Mucosa of descending colon (tissue), 3 donors: ENCODE measurements around the gene C10orf90. TPM values are rescaled to one million over a fixed set of nuclear protein-coding genes. Genes with fewer than 3 reads are reported as not detected.
A peak's percentile ranks its signal among the peaks of the same experiment; 100 is the strongest.

Source experiments
- ATAC-seq: fragments of 200-7000 bp; cut with Tn5 transposase; one replicate; pipeline ENCODE4 v1.9.1; 2020; ENCODE audit warnings: mild to moderate bottlenecking, moderate library complexity
- DNase-seq, 3 donors: peaks; one replicate each; pipeline ENCODE4 v3.0.0-alpha.2; 2020
- H3K36me3 ChIP-seq: fragments of 200-600 bp; one replicate; pipeline ENCODE4 v1.8.0; 2021; ENCODE audit warnings: low read depth, mild to moderate bottlenecking
- H3K4me1 ChIP-seq: fragments of 200-600 bp; one replicate; pipeline ENCODE4 v1.8.0; 2021; ENCODE audit warnings: low read depth, mild to moderate bottlenecking
- H3K4me3 ChIP-seq: fragments of 200-600 bp; one replicate; pipeline ENCODE4 v1.8.0; 2021; ENCODE audit warnings: mild to moderate bottlenecking
- H3K9me3 ChIP-seq: fragments of 200-600 bp; one replicate; pipeline ENCODE4 v1.8.0; 2021; ENCODE audit warnings: mild to moderate bottlenecking
- intact Hi-C, 2 donors: fragments of 100-400 bp; cut with DNase I in 1 of 2; cut with micrococcal nuclease in 1 of 2; formaldehyde crosslinking; loops; one replicate each; pipeline versions ENCODE4 v1.11.0 to v1.11.1; 2022; cut with DNase I, micrococcal nuclease
- total RNA-seq, 3 donors: library from RNA; stranded (reverse); fragmentation: NEBNext Ultra II Directional in 2 of 3; extraction: Animal tissue kit (Norgen Biotek cat#: 25700) in 2 of 3; gene quantifications; one replicate each; pipeline versions ENCODE4 v1.2.1 to v1.2.4, GENCODE V29; 2021 to 2023
- TF ChIP-seq, protein P1 (sequence below): fragments of 200-600 bp; IDR thresholded peaks from one replicate; pipeline ENCODE4 v1.8.0; 2022; ENCODE audit warnings: antibody characterized with exemption, mild to moderate bottlenecking
- donor health status: DM: no; HTN: no; CAD: no; lungs with moderate emphysema.
- donor health status: DM: no; HTN: no; CAD: no.
- donor health status: DM: no; HTN: yes; CAD: no.

The C10orf90 gene
- total RNA-seq, 3 donors from 2014 or later, result 1.1 TPM; not detected in 2

DNA sequence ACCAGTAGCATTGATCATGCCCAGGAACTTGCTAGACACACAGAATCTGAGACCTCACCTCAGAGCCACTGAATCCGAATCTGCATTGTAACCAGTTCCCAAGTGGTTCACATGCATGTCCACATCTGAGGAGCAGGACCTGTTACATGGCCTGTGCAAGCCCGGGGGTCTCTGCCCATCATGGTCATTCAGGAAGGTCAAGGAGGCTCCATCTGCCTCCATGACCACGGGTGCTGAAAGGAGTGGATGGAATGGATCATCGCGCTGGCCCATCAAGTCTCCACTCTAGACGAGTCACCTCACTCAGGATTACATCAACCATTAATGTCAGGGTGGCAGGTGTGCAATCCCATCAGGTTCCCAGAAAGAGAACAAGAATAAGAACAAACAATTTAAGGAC is 196.5 kb downstream of the C10orf90 start:
- no peaks in the 10 kb centered on the region for H3K36me3 ChIP-seq
- no peak for DNase-seq
- no peak overlapping the region for H3K4me3 ChIP-seq
- TF ChIP-seq, protein P1, sequence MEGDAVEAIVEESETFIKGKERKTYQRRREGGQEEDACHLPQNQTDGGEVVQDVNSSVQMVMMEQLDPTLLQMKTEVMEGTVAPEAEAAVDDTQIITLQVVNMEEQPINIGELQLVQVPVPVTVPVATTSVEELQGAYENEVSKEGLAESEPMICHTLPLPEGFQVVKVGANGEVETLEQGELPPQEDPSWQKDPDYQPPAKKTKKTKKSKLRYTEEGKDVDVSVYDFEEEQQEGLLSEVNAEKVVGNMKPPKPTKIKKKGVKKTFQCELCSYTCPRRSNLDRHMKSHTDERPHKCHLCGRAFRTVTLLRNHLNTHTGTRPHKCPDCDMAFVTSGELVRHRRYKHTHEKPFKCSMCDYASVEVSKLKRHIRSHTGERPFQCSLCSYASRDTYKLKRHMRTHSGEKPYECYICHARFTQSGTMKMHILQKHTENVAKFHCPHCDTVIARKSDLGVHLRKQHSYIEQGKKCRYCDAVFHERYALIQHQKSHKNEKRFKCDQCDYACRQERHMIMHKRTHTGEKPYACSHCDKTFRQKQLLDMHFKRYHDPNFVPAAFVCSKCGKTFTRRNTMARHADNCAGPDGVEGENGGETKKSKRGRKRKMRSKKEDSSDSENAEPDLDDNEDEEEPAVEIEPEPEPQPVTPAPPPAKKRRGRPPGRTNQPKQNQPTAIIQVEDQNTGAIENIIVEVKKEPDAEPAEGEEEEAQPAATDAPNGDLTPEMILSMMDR, result no peak
- ATAC-seq, result no peak
- intact Hi-C loops, result no loop called here
- no peaks in the 10 kb centered on the region for H3K9me3 ChIP-seq
- H3K4me1 ChIP-seq, result no peaks in the 10 kb centered on the region

DNA sequence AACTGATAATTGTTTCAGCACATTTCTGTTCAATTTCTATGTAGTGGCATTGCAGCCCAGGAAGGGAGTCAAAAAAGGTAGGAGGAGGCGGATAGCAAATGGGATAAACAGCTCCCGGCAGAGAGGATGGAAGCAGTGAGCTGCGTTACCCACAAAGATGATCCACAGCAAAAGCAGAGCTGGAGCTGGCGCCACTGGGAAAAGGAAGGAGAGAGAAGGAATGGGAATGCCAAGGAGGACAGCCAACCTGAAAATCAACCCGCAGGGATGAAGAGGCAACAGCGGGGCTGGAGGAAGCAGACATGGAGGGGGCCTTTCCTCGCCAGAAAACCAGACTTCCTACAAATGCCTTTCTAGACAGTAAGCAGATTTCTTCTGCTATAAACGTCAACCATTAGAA is 199.5 kb downstream of the C10orf90 start:
- H3K4me1 ChIP-seq, result no peaks in the 10 kb centered on the region
- no peak for ATAC-seq
- TF ChIP-seq, protein P1, result no peak
- no peak overlapping the region for H3K4me3 ChIP-seq
- H3K36me3 ChIP-seq, result no peaks in the 10 kb centered on the region
- DNase-seq, result no peak
- H3K9me3 ChIP-seq, result no peaks in the 10 kb centered on the region
- intact Hi-C loops, result no loop called here

DNA sequence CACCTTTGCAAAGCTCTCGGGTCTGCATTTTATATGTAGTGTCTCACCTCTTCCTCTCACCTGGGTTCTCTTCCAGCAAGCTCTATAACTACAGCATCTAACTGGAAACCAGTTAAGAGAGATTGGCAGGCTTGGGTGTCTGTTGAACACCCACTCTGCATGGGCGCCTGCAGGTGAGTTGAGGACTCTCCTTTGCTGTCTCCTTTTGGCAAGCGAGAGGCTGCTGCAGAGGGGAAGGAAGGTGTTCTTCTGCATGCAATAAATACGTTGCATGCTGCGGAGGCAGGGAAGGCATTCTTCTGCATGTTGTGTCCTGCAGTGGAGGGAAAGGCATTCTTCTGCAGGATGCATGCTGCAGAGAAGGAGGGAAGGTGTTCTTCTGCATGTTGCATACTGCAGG is 200.8 kb downstream of the C10orf90 start:
- Histone ChIP-seq H3K9me3 (no peaks in the 10 kb centered on the region), H3K4me3 (no peak overlapping the region), H3K36me3 (no peaks in the 10 kb centered on the region), H3K4me1 (no peaks in the 10 kb centered on the region)
- intact Hi-C loops, result no loop called here
- DNase-seq, result no peak
- ATAC-seq, result no peak
- TF ChIP-seq, protein P1, result no peak

DNA sequence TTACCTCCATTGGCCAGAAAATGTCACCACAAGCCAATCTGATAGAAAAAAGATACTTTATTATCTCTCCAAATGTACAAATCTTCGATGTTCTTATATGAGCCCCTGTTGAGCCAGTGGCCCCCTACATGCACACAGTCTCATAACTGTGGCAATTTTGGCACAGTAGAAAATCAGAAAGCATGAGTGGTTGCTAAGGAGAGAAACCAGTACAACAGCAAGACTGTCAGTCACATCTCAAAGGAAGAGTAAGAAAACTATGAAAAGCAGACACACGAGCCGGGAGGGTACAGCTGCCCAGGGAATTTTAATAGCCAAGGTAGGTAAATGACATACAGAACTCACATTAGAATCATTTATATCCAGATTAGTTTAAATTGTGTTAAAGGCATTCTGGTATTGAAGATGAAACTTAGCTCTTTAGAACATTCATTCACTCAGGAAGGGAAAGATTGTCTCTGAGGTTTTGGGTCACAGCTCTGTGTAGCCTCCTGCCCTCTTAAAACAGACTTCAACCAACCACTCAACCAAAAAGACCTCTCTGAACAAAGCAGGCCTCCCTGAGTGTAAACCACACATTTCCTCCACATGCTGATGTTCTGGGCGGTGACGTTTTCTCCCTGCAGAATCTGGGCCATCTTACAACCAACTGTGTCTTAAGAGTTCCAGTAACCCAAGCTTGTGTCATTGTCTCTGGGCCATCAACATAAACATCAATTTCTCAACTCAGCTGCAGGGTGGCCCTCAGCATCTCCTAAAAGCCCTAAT is 201.4 kb downstream of the C10orf90 start:
- TF ChIP-seq, protein P1, result no peak
- peak in 1 of 3 donors; percentile 6 for DNase-seq
- ATAC-seq, result no peak

DNA sequence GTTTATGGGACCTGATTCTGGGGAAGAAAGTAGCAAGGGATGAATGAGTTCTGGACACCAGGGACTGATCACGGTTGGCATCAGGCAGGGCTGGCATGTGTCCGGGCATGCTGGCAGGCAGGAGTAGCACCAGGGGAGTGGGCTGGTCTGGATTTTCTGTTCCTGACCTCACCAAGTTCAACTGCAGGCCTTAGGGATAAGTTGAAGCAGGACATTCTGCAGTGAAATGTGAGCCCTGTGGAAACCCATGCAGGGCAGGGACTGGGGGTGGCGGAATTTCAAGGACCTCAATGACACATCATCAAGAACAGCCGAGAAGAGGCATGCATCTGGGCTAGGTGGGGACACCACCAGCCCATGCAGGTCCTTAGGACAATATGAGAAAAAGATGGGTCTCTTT is 202.0 kb downstream of the C10orf90 start:
- intact Hi-C loops, result no loop called here
- no peaks in the 10 kb centered on the region for H3K36me3 ChIP-seq
- no peak for DNase-seq
- H3K4me3 ChIP-seq, result no peak overlapping the region
- no peaks in the 10 kb centered on the region for H3K4me1 ChIP-seq
- TF ChIP-seq, protein P1, result no peak
- H3K9me3 ChIP-seq, result no peaks in the 10 kb centered on the region
- ATAC-seq, result no peak

More for the DNA sequence above, 201.4 kb downstream of the C10orf90 start:
- intact Hi-C loops, result no loop called here
- no peaks in the 10 kb centered on the region for H3K4me1 ChIP-seq
- no peak overlapping the region for H3K4me3 ChIP-seq
- no peaks in the 10 kb centered on the region for H3K9me3 ChIP-seq
- H3K36me3 ChIP-seq, result no peaks in the 10 kb centered on the region
